Left forelimb (tissue), 1 donor: ENCODE data around the gene KNDC1.
"Not testable (repeated sequence)": the region's sequence is repeated elsewhere in the genome, so short reads cannot be mapped to it uniquely, and the experiment has no call there.

Experiments
- DNase-seq: peaks from one replicate; pipeline ENCODE4 v3.0.0-alpha.2; 2018; ENCODE audit warnings: low spot score

Gene KNDC1

DNA sequence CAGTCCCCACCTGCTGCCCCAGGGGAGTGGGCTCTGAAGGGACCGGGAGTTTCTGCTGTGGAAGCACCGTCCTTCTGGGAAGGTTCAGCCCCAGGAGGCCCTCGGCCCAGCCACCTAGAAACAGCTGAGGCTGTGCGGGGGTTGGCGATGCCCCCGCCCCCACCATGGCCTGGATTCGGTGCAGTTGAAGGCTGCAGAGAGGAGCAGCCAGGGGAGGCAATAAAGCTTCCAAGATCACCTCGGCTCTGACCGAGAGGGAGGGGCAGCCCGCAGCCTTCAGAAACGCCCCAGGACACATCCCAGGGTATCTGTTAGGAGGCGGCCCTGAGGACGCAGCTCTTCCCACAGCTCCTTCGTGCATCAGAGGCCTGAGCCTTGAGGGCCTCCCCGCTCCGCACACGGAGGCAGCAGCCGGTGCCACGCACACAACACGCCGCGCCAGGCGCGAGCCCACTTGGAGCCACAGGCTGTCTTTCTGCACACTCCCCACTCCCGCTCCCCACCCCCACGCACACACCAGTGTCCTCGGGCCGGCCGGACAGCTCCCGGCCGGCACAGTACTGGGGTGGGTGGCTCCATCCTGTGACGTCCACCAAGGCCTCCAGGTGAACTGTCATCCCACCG lies 1.6 kb downstream of the KNDC1 start:
- DNase-seq, result peak; percentile 51

DNA sequence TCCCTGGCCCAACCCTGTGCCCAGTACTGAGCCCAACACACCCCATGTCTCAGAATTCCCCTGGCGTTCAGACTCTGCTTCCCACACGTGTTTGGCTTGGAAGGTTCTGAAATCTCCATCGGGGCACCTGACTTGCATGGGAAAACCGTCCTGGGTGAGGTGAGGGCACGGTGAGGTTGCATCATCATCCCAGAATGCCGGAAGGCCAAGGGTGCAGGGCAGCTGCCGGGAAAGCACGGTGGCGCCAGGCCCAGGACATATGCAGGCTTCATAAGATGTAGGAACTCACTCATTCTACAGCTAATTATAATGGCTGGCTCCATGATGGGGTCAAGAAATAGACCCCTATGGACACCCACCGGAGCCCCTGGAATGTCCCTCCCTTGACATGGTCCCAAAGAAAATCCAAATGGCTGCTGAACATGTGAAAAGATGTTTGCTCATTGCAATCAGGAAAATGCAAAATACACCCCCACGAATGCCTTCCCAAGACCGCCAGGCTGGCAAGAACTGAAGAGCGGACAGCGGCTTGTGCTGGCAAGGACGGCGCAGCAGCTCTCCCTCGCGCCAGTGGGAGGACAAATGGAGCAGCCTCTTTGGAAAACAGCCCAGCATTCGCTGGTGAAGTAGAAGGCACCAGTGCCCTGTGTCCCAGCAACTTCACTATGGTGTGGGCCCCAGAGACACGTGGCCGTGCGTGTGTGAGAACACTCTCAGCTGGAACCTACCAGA lies 2.3 kb downstream of the KNDC1 start:
- DNase-seq, result peak; percentile 37

DNA sequence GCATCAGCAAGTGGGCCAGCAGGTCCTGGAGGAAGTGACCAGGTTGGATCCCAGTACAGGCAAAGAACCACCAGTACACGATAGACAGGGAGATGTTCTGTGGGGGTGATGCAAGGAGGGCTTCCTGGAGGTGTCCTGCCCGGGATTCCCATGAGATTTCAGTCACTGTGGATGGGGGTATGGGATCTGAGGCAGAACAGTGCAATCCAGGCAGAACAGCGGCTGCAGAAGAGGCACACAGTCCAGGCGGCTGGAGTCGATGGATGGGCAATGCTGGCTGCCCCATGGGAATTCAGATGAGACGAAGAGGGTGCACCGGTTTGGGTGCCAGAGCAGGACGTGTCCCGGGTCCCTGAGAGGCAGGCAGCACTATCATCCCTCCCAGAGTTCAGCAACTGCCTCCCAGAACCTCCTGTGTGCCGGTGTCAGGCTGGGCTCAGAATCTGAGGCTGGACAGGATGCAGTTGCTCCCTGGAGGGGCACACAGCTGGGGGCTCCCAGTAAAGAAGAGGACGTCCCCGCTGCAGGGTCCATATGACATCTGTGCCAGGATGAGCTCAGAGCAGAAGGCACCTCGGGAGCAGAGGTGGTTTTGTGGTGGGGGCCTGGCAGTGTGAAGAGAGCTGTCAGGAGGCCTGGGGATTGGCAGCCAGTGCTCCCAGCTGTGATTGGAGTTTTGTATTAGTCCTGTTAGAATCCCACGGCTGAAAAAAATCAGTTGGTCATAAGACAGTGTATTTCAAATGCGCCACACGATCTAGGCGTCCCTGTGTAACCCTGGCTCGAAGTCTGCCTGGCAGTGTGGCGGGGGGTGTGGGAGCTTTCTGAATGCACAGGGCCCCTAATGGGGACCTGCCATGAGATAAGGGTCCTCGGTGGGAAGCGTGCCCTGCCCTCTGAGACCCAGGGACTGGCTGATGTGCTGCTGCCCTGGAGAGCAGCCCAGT lies 3.2 kb downstream of the KNDC1 start:
- DNase-seq, result peak; percentile 55

DNA sequence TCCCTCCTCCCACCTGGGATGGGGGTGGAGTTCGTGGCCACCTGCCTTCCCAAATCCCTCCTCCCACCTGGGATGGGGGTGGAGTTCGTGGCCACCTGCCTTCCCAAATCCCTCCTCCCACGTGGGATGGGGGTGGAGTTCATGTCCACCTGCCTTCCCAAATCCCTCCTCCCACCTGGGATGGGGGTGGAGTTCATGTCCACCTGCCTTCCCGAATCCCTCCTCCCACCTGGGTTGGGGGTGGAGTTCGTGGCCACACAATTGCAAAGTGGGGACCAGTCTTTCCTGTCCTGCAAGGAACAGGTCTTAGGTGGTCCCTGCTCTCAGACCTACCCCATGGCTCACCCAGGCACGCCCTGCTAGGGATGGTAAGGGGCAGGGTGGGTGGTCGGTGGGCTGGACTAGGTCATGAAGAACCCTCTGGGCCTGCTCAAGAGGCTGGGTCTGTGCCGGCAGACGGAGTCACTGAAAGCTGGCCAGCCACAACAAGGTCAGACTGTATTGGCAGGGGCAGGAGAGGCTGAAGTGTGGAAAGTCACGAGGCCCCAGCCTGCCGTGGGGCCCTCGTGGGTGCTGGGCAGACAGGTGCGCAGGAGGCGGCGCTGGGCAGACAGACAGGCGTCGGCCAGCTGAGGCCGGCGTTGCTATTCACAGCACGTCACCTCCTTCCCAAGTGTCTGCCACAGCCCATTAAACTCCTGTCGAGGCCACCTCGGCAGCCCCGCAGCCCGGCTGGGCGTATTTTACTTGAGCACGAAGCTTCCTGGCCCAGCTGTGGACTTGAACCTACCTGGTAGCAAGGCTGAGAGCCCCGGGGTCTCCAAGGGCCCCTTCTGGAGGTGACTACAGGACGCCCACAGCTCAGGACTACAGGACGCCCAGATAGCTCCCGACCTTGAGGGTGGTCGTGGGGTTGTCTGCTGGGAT lies 4.1 kb downstream of the KNDC1 start:
- DNase-seq, result peak; percentile 63

DNA sequence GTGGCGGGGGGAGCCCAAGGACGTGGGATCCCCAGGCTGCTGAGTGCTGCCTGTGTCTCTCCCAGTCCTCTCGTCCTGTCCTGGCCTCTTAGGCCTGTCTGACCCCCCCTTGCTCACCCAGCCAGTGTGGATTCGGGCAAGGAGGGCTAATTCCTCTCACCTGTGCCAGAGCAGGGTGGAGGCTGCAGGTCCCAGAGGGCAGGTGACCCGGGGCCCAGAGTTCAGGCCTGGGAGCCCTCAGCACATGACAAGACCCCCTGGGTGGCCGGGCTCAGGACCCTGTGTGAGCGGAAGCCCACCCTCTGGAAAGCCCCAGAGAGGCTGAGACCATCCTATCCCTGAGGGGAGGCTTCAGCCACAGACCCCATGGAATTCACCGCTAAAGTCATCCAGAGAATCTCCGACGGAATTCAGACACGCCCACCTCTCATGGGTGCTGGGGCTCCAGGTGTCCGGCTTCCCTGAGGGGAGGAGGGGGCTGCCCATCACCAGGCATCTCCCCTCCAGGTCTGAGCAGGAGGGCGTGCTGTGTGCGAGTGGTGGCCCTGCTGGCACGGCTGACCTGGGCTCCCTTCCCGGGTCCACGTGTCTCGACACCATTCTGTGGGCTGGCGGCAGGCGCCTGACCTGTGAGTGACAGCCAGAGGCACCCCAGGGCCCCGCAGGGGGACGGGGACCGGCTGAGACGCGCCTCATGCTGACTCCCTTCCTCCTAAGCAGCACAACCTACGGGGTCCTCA lies 5.0 kb downstream of the KNDC1 start:
- peak; percentile 62 for DNase-seq

DNA sequence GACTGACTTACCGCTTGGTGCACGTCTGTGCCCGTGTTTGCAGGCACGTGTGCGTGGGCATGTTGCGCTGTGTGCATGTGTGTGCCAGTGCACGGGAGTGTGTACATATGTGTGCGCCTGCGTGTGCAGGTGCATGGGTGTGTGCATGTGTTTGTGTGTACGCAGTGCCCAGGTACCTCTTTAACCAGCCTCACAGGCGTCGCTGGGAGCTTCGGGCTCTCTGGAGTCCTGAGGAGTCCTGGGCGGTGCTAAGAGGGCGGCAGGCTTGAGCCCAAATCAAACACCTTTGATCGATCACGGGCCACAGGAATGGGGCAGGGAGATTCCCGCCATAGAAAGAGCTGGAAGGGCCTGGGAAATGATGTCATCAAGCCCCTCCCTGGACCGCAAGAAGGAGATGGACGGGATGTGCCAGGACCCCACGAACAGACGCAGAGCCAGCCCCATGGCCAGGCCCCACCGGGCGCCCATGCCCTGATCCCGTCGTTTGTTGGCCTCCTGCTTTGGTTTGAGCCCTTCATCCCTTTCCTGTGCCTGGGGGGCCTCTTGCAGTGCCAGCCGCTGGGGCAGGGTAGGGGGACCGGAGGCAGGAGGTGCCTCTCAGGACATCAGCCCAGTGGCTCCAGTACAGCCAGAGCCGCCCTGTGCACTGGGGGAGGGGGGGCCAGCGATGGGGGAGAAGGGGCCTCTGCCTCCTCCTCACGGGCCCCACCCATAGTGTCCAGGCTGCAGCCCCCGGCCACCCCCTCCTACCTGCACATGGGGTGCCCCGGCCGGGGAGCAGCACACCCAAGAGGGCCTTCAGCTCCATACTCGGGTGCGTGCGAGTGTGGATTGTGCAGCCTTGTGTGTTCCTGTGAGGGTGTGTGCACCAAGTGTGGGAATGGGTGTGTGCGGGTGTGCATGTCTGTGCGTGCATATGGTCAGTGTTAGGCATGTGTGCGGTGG lies 5.8 kb downstream of the KNDC1 start:
- DNase-seq, result peak; percentile 49

DNA sequence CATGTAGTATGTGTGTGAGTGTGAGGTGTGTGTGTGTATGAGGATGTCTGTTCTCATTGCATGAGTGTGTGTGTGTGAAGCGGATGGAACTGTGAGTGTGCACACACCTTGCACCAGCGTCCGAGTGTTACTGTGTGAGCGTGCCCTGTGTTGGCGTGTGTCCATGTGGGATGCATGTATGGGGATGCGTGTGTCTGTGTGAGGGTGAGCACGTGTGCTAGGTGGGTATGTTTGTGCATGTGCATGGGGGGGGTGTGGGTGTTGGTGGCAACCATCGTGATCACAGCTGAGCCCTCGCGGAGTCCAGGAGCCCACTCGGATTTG lies 6.4 kb downstream of the KNDC1 start:
- DNase-seq, result no peak

DNA sequence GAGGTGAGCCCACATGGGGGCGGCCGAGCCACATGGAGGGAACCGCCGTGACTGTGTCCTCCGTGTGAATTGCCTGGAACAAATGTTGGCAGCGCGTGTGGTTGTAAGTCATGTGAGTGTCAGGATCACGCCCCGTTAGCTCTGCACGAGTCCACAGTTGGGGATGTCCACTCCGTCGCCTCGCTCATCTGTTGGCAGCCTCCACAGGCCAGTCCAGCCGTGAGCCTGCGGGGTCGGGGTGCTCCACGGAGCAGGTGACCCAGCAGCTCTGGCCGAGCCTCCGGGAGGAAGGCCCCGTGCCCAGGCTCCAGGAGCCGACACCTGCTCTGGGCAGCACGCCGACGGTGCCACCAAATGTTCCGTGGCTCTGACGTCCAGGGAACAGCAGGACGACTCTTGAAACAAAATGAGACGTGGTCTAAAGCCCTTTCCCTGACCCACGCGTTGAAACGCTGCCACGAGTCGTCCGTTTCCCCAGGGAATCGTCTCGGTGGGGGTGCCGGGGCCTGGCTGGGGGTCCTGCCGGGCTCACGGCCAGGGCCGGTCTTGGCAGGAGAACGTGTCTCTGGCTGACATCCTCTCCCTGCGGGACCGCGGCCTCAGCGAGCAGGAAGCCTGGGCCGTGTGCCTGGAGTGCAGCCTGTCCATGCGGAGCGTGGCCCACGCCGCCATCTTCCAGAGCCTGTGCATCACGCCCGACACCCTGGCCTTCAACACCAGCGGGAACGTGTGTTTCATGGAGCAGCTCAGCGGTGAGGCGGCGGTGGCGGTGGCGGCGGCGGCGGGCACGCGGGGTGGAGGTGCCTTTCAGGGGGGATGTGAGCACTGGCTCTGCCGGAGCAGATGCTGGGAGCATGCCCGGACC lies 7.0 kb downstream of the KNDC1 start:
- DNase-seq, result peak; percentile 76

DNA sequence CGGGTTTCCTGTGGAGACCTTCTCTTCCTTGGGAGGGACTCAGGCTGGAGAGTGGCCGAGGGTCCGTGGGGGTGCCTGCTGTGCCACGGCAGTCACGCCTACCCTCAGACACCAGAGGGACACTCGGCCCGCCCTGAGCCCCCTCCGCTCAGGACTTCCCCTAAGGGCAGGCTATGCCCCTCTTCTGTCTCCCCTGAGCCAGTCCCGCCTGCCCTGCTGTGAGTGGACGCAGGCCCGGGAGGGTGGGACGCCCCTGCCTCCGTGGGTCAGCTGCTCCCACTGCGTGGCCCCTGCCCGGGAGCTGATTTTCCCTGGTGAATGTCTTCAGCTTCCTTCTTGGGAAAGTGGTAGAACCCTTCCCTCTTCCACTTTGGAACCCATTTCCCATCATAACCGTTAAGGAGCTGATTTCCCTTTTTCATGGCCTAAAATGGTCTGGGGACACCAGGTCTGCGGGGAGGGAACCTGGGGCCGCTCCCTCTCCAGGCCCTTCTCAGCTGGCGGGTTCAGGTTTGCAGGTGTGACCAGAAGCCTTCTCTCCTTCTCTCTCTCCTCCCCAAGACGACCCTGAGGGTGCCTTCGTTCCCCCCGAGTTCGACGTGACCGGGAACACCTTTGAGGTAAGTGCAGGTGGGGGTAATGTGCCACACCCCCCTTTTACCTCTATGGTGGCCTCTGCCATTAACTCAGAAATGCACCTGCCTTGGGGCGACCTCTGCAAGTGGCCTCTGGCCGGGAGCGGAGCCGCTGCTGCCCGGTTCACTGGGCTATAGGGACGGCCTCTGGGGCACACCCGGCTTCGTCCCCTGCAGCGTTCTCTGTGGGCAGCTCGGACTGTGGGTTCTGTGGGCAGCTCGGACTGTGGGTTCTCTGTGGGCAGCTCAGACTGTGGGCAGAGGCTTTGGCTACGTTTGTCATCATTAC lies 7.9 kb downstream of the KNDC1 start:
- peak; percentile 61 for DNase-seq

DNA sequence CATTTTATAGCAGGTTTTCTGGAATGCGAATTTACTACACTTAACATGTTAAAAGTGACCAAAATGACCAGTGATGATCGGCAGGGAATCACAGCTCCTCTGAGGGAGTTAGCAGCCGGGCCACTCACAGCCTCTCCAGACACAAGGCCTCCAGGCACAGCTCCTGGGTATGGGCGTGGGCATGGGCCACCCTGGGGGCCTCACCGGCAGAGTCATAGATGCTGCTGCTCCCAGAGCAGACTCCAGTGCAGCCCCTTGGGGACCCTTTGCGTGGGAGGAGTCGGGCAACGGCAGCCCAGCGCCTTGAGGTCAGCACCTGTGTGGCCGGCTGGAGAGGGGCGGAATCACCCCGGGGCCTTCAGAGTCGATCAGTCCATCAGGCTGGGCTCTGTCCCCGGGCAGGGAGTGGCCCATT lies 8.6 kb downstream of the KNDC1 start:
- no peak for DNase-seq

DNA sequence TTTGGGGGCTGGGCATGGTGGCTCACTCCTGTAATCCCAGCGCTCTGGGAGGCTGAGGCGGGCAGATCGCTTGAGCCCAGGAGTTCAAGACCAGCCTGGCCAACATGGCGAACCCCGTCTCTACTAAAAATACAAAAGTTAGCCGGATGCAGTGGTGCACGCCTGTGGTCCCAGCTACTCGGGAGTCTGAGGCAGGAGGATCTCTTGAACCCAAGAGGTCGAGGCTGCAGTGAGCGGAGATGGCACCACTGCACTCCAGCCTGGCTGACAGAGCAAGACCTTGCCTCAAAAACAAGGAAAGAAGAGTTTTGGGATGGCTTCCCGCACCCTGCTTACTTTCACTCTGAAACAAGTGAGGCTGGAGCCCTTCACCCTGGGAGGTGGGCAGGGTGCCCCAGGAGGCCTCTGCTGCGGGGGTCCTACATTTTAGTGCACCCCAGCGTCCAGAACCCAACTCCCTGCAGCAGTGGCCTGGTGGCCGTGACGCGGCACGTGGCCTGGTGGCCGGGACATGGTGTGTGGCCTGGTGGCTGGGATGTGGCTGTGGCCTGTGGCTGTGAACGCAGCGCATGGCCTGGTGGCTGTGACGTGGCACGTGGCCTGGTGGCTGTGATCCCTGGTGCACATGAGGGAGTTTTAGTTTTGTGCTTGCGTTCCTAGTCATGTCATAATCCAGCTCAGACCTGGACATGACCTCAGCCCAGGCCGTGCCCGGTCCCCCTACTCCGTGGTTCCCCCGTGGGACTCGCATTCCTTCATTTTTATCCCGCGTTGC lies 9.3 kb downstream of the KNDC1 start:
- DNase-seq, result no peak

DNA sequence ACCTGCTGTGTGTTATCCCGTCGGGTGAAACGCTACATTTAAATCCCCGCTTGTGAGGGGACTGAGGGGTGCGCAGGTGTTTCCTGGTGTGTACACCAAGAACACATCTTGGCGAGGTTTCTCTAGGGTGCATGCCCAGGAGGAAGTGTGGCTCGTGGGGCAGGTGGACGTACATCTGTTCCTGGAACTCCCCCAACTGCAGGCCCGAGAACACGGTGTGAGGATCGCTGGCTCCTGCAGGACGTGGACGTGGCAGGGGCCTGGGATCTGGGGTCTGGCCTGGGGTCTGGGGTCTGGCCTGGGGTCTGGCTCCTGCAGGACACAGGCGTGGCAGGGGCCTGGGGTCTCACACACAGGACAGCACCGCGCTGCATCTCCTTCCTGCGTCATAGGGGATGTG lies 10.1 kb downstream of the KNDC1 start:
- DNase-seq, result no peak

DNA sequence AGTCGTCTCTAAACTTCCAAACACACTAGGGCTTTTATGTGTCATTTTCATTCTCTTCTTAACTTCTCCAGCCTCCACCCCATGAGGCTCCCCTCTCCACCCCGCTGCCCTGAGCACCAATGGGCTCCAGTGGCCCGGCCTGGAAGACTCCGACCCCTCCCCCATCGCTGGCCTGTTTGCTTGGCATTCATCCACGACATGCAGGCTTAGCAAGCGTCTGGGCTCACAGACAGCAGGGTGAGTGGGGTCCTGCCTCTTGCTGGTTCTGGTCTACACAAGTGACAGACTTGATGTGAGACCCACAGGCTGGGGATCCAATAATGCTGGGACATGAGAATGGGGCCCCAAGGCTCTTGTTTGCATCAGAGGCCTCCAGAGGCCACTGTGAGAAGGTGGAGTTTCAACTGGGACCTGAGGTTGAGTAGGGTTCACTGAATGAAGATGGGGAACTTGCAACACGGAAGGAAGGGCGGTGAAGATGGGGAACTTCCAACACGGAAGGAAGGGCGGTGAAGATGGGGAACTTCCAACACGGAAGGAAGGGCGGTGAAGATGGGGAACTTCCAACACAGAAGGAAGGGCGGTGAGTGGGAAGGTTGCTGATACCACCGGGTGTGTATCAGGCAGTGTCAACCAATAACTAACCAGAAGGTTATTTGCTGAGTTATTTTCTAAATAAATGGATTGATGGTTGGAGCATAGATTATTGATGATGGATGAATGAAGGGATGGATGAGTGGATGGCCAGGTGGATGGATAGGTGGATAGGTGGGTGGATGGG lies 14.0 kb downstream of the KNDC1 start:
- peak; percentile 37 for DNase-seq

DNA sequence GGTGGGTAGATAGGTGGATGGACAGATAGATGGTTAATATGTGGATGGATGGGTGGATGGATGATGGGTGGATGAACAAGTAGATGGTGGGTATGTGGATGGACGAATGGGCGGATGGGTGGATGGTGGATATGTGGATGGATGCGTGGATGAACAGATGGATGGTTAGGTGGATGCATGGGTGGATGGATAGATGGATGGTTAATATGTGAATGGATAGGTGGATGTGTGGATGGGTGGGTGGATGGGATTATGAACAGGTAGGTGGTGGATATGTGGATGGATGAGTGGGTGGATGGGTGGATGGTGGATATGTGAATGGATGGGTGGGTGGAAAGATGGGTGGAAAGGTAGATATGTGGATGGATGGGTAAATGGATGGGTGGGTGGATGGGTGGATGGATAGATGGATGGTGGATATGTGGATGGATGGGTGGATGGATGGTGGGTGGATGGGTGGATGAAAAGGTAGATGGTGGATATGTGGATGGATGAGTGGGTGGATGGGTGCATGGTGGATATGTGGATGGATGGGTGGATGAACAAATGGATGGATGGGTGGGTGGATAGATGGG lies 14.8 kb downstream of the KNDC1 start:
- DNase-seq, result peak; percentile 42

DNA sequence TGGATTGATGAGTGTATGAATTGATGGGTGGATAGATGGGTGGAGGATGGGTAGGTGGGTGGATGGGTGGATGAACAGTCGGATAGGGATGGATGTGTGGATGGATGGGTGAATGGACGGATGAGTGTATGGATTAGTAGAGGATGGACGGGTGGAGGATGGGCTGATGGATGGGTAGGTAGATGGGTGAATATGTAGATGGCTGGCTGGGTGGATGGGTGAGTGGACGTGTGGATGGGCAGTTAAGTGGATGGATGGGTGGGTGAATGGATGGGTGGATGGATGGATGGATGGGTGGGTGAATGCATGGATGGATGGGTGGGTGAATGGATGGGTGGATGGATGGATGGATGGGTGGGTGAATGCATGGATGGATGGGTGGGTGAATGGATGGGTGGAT lies 15.6 kb downstream of the KNDC1 start:
- not testable (repeated sequence) for DNase-seq

DNA sequence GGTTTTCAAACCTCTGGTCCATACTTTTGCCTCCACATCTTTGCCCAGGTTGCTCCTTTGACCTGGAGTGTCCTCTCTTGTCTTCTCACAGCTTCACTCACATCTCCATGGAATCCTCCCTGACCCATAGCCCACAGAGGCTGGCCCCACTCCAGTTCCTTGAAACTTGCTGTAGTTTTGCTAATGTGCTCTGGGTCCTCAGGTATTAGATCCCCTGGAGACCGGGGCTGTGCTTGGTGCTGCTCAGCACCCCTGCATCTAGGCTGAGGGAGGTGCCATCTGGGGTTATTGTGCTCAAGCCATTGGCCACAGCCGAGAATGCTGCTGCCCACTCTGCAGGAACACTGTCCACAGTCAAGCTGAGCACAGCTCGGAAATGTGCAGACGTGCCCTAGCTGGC lies 16.5 kb downstream of the KNDC1 start:
- no peak for DNase-seq
